H1 (cell line): Measurements from ENCODE around the gene ADGRL3. TPM values are rescaled to one million over a fixed set of nuclear protein-coding genes. Genes with fewer than 3 reads are reported as not detected.

ENCODE experiments used
- CTCF ChIA-PET: fragments of 300-600 bp; sonication (Branson Sonifier 250); formaldehyde crosslinking; loops from one replicate; lab custom pipeline; 2021; ENCODE audit not compliant: partially characterized antibody; lab: Charles Lee
- POLR2A ChIA-PET: fragments of 300-600 bp; sonication (Branson Sonifier 250); formaldehyde crosslinking; loops from one replicate; lab custom pipeline; 2021; ENCODE audit warnings: inconsistent platforms; ENCODE audit not compliant: partially characterized antibody; lab: Charles Lee
- DNase-seq, 2 experiments: peaks; one replicate each; pipeline versions ENCODE4 v3.0.0 to v3.0.0-alpha.2; 2010 to 2022; ENCODE audit warnings: low spot score in 2 of 2, low read depth in 1 of 2, mixed read lengths in 1 of 2
- FAIRE-seq: peaks from 2 replicates; lab custom pipeline; 2011; peaks lifted over from hg19 to GRCh38; lab: Jason Lieb, UNC
- H2AFZ ChIP-seq: 2 replicates; pipeline ENCODE4 v1.8.1; 2012; ENCODE audit warnings: low read length, inconsistent platforms
- H2AK5ac ChIP-seq: 2 replicates; pipeline ENCODE4 v1.6.1; 2013; ENCODE audit warnings: low read depth, low read length
- H2BK120ac ChIP-seq: replicated peaks from 2 replicates; pipeline ENCODE3; 2013; ENCODE audit warnings: low read depth, low read length, inconsistent platforms
- H2BK12ac ChIP-seq: 2 replicates; pipeline ENCODE4 v1.6.1; 2013; ENCODE audit warnings: low read depth, low read length
- H2BK15ac ChIP-seq: 2 replicates; pipeline ENCODE4 v1.6.1; 2013; ENCODE audit warnings: low read length
- H2BK20ac ChIP-seq: 2 replicates; pipeline ENCODE4 v1.6.1; 2013; ENCODE audit warnings: low read length
- H2BK5ac ChIP-seq: 2 replicates; pipeline ENCODE4 v1.6.1; 2013; ENCODE audit warnings: low read depth, low read length
- H3K14ac ChIP-seq: 2 replicates; pipeline ENCODE4 v1.6.1; 2013; ENCODE audit warnings: inconsistent platforms; ENCODE audit not compliant: insufficient read length
- H3K18ac ChIP-seq: 2 replicates; pipeline ENCODE4 v1.6.1; 2013; ENCODE audit warnings: low read length; ENCODE audit errors: extremely low read depth
- H3K23ac ChIP-seq: 2 replicates; pipeline ENCODE4 v1.6.1; 2013; ENCODE audit warnings: inconsistent platforms; ENCODE audit not compliant: insufficient read length
- H3K23me2 ChIP-seq: 2 replicates; pipeline ENCODE4 v1.6.1; 2013; ENCODE audit warnings: low read depth, low read length
- H3K27ac ChIP-seq: 2 replicates; pipeline ENCODE4 v1.6.1; 2011; ENCODE audit warnings: low read depth, low read length, inconsistent platforms
- H3K27me3 ChIP-seq, 4 experiments: replicated peaks in 1 of 4; 1 replicate in 1 of 4; 2 replicates in 3 of 4; pipeline versions ENCODE4 v1.6.1 to v1.8.1; 2011 to 2013; ENCODE audit warnings: low read length in 3 of 4, mild to moderate bottlenecking in 3 of 4, inconsistent platforms in 2 of 4, mixed read lengths in 2 of 4, moderate library complexity in 1 of 4; ENCODE audit not compliant: control insufficient read depth in 3 of 4, insufficient read depth in 3 of 4; ENCODE audit errors: extremely low read depth in 1 of 4
- H3K36me3 ChIP-seq, 4 experiments: 2 replicates each; pipeline versions ENCODE4 v1.6.1 to v1.8.1; 2011 to 2013; ENCODE audit warnings: mild to moderate bottlenecking in 4 of 4, low read length in 3 of 4, moderate library complexity in 2 of 4, control low read depth in 1 of 4, inconsistent platforms in 1 of 4; ENCODE audit not compliant: insufficient read depth in 4 of 4, control insufficient read depth in 2 of 4
- H3K4ac ChIP-seq: replicated peaks from 2 replicates; pipeline ENCODE3; 2013; ENCODE audit warnings: low read length, low read depth, mixed read lengths, inconsistent platforms; ENCODE audit not compliant: insufficient read length
- H3K4me1 ChIP-seq, 4 experiments: replicated peaks in 1 of 4; 1 replicate in 1 of 4; 2 replicates in 3 of 4; pipeline versions ENCODE4 v1.6.1 to v1.8.1; 2011 to 2013; ENCODE audit warnings: low read length in 3 of 4, inconsistent platforms in 2 of 4, mixed read lengths in 1 of 4; ENCODE audit not compliant: insufficient read depth in 4 of 4, control insufficient read depth in 3 of 4
- H3K4me2 ChIP-seq, 2 experiments: 2 replicates each; pipeline versions ENCODE4 v1.6.1 to v1.8.1; 2011 to 2013; ENCODE audit warnings: low read depth in 2 of 2, low read length in 2 of 2, control low read depth in 1 of 2, inconsistent platforms in 1 of 2, mild to moderate bottlenecking in 1 of 2; ENCODE audit not compliant: insufficient read depth in 1 of 2
- H3K4me3 ChIP-seq, 4 experiments: fragments of 200-600, 300-600 bp in 1 of 4; sonication (generic), shearing (Covaris generic), sonication (Bioruptor Twin) in 1 of 4; 2 replicates each; pipeline versions ENCODE4 v1.5.1 to v1.8.1; 2011 to 2016; ENCODE audit warnings: low read length in 4 of 4, low read depth in 3 of 4, control low read depth in 2 of 4, inconsistent platforms in 2 of 4, mild to moderate bottlenecking in 2 of 4, mixed read lengths in 1 of 4, moderate library complexity in 1 of 4; ENCODE audit not compliant: insufficient read depth in 2 of 4; ENCODE audit errors: extremely low read depth in 1 of 4
- H3K56ac ChIP-seq: replicated peaks from 2 replicates; pipeline ENCODE3; 2013; ENCODE audit warnings: low read depth, mild to moderate bottlenecking, mixed read lengths, low read length, inconsistent platforms; ENCODE audit not compliant: insufficient read length
- H3K79me1 ChIP-seq: 2 replicates; pipeline ENCODE4 v1.6.1; 2013; ENCODE audit warnings: low read depth, low read length, control low read depth
- H3K79me2 ChIP-seq, 2 experiments: 2 replicates each; pipeline versions ENCODE4 v1.6.1 to v1.8.1; 2012 to 2013; ENCODE audit warnings: low read length in 2 of 2, mild to moderate bottlenecking in 2 of 2, inconsistent platforms in 1 of 2; ENCODE audit not compliant: insufficient read depth in 2 of 2, control insufficient read depth in 1 of 2
- H3K9ac ChIP-seq, 4 experiments: replicated peaks in 1 of 4; 1 replicate in 1 of 4; 2 replicates in 3 of 4; pipeline versions ENCODE4 v1.6.1 to v1.8.1; 2011 to 2013; ENCODE audit warnings: low read depth in 3 of 4, low read length in 3 of 4, control low read depth in 2 of 4, mild to moderate bottlenecking in 2 of 4, moderate library complexity in 2 of 4, inconsistent platforms in 1 of 4; ENCODE audit errors: extremely low read depth in 1 of 4
- H3K9me3 ChIP-seq, 2 experiments: 2 replicates each; pipeline versions ENCODE4 v1.6.1 to v1.8.1; 2012 to 2013; ENCODE audit warnings: mild to moderate bottlenecking in 2 of 2, moderate library complexity in 2 of 2, control low read depth in 1 of 2, inconsistent platforms in 1 of 2, low read depth in 1 of 2, low read length in 1 of 2, mixed read lengths in 1 of 2; ENCODE audit not compliant: insufficient read depth in 2 of 2
- H4K20me1 ChIP-seq, 2 experiments: replicated peaks in 1 of 2; 2 replicates each; pipeline versions ENCODE3 to v1.8.1; 2011 to 2013; ENCODE audit warnings: inconsistent platforms in 2 of 2, low read length in 2 of 2, mild to moderate bottlenecking in 1 of 2; ENCODE audit not compliant: insufficient read depth in 2 of 2, control insufficient read depth in 1 of 2
- H4K5ac ChIP-seq: 2 replicates; pipeline ENCODE4 v1.6.1; 2013; ENCODE audit warnings: low read length, low read depth, mixed read lengths, inconsistent platforms; ENCODE audit not compliant: insufficient read length
- H4K8ac ChIP-seq: 2 replicates; pipeline ENCODE4 v1.8.0; 2013; ENCODE audit warnings: mild to moderate bottlenecking, moderate library complexity, low read length, inconsistent platforms; ENCODE audit not compliant: insufficient read depth; ENCODE audit errors: extremely low read depth
- H4K91ac ChIP-seq: replicated peaks from 2 replicates; pipeline ENCODE3; 2013; ENCODE audit warnings: low read length, mixed read lengths, inconsistent platforms; ENCODE audit not compliant: insufficient read length
- ASH2L ChIP-seq: fragments of 200-600, 300-600 bp; sonication (generic); IDR thresholded peaks from one replicate; pipeline ENCODE4 v1.7.1; 2017; ENCODE audit warnings: low read length
- FOSL1 ChIP-seq: IDR thresholded peaks from 2 replicates; pipeline ENCODE4 v1.6.1; 2011; ENCODE audit warnings: mild to moderate bottlenecking, low read depth, low read length, moderate library complexity; ENCODE audit not compliant: insufficient read depth
- KDM1A ChIP-seq: fragments of 200-600, 300-600 bp; sonication (generic); IDR thresholded peaks from 2 replicates; pipeline ENCODE4 v1.7.1; 2016; ENCODE audit warnings: mild to moderate bottlenecking, low read length, borderline replicate concordance
- RBBP5 ChIP-seq: IDR thresholded peaks from 2 replicates; pipeline ENCODE4 v1.7.1; 2012; ENCODE audit warnings: low read depth, mild to moderate bottlenecking, inconsistent platforms, low read length, moderate library complexity, borderline replicate concordance
- RFX5 ChIP-seq: IDR thresholded peaks from 2 replicates; pipeline ENCODE4 v1.6.1; 2011; ENCODE audit warnings: low read depth, low read length, improper control_type of control experiment, borderline replicate concordance
- RXRA ChIP-seq: IDR thresholded peaks from 2 replicates; pipeline ENCODE4 v1.6.1; 2011; ENCODE audit warnings: low read depth, mild to moderate bottlenecking, low read length, moderate library complexity; ENCODE audit not compliant: insufficient read depth
- TCF12 ChIP-seq: IDR thresholded peaks from 2 replicates; pipeline ENCODE4 v1.6.1; 2011; ENCODE audit warnings: low read depth, mild to moderate bottlenecking, low read length
- YY1 ChIP-seq: IDR thresholded peaks from 2 replicates; pipeline ENCODE4 v1.6.1; 2011; ENCODE audit warnings: low read depth, mild to moderate bottlenecking, low read length
- polyA plus RNA-seq, 7 experiments: library from polyadenylated mRNA; depleted of rRNA in 3 of 7; stranded (reverse) in 5 of 7; unstranded in 2 of 7; fragments of >200 nt in 5 of 7; fragments of 200-250 nt in 2 of 7; gene quantifications; 1 replicate in 5 of 7; 2 replicates in 1 of 7; 4 replicates in 1 of 7; pipeline versions ENCODE4 v1.2.1 to v1.2.3, GENCODE V29; 2011 to 2013; ENCODE audit warnings: missing spikeins in 2 of 7, mixed read lengths in 2 of 7
- total RNA-seq: library from RNA; stranded (reverse); fragmentation: NEBNext Ultra II Directional; extraction: Animal tissue kit (Norgen Biotek cat#: 25700); gene quantifications from 2 replicates; pipeline ENCODE4 v1.2.1, GENCODE V29; 2021
- TF ChIP-seq, protein P1 (sequence below): IDR thresholded peaks from 2 replicates; pipeline ENCODE4 v1.6.1; 2011; ENCODE audit warnings: low read depth, mild to moderate bottlenecking, low read length; ENCODE audit not compliant: insufficient read depth

Gene ADGRL3
- total and polyA plus RNA-seq, 2 of the 8 experiments (the other 6 are each of a cell fraction or from before 2014, with no cell fraction given) = 6.6 to 13.0 TPM

DNA sequence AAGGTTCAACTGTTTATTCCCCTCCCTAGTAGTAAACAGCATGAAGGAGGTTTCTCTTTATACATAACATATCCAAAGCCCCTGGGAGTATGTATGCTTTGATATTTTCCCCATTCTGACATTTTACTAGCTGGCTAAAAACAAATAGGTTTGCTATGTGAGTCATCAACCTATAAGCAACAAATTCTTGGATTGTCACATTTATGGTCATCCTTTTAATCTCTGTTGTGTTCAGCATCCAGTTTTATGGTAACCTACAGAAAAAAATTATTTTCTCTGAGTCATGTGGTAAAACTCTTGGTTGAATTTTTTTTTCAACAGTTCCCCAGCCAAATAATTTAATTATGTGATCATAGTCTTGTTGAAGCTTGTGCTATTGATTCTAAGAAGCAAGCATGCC, 734.1 kb downstream of the ADGRL3 start:
- CTCF ChIA-PET = no interaction called here
- Histone ChIP-seq H2AK5ac (no peak overlapping the region), H2AFZ (no peak overlapping the region), H4K91ac (no peak overlapping the region), H4K20me1 (no peaks in the 10 kb centered on the region), H3K79me1 (no peaks in the 10 kb centered on the region), H3K9me3 (no peaks in the 10 kb centered on the region), H3K79me2 (no peaks in the 10 kb centered on the region), H3K27me3 (no peaks in the 10 kb centered on the region), H2BK5ac (no peak overlapping the region), H3K4ac (no peak overlapping the region), H2BK120ac (no peak overlapping the region), H2BK20ac (no peak overlapping the region), H2BK12ac (no peak overlapping the region), H4K5ac (no peak overlapping the region), H3K56ac (no peak overlapping the region), H3K9ac (no peak overlapping the region), H3K14ac (no peak overlapping the region), H4K8ac (no peak overlapping the region), H3K23me2 (no peaks in the 10 kb centered on the region), H2BK15ac (no peak overlapping the region), H3K4me2 (no peak overlapping the region), H3K4me1 (peaks cover 0 to 3% (median 0%) of the 10 kb centered on the region in 4 experiments; a peak in 1 of 7 replicates), H3K27ac (no peak overlapping the region), H3K4me3 (no peak overlapping the region), H3K36me3 (peaks cover 0 to 2% (median 0%) of the 10 kb centered on the region in 4 experiments; a peak in 1 of 8 replicates), H3K23ac (no peak overlapping the region), H3K18ac (no peak overlapping the region)
- no peak for TF ChIP-seq RBBP5
- TF ChIP-seq KDM1A = no peak
- TF ChIP-seq RXRA = no peak
- TF ChIP-seq FOSL1 = no peak
- no peak for TF ChIP-seq TCF12
- TF ChIP-seq, protein P1, sequence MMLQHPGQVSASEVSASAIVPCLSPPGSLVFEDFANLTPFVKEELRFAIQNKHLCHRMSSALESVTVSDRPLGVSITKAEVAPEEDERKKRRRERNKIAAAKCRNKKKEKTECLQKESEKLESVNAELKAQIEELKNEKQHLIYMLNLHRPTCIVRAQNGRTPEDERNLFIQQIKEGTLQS = no peak
- TF ChIP-seq YY1 = no peak
- no peak for TF ChIP-seq RFX5
- no peak for TF ChIP-seq ASH2L
- DNase-seq (no peak), FAIRE-seq (no peak)
- POLR2A ChIA-PET = interaction anchor here (0.6 kb wide), 2 partner anchors 171 to 196 kb away, joined by 3 read pairs; no protein-coding TSS in a partner anchor
